HEK293T (cell line): ENCODE measurements around the gene NR2C2.

ENCODE experiments used
- ARNT ChIP-seq: fragments of 450-650 bp; IDR thresholded peaks from 2 replicates; pipeline ENCODE4 v1.6.1; 2017; ENCODE audit warnings: mild to moderate bottlenecking
- BHLHE40 ChIP-seq: fragments of 450-650 bp; IDR thresholded peaks from 2 replicates; pipeline ENCODE4 v1.6.1; 2016; ENCODE audit warnings: mild to moderate bottlenecking, moderate library complexity, borderline replicate concordance
- CTBP1 ChIP-seq: fragments of 450-650 bp; IDR thresholded peaks from 2 replicates; pipeline ENCODE4 v1.6.1; 2016; ENCODE audit warnings: borderline replicate concordance
- FOXA1 ChIP-seq: fragments of 450-650 bp; IDR thresholded peaks from 2 replicates; pipeline ENCODE4 v1.6.1; 2016; ENCODE audit warnings: mild to moderate bottlenecking
- FOXM1 ChIP-seq: fragments of 450-650 bp; IDR thresholded peaks from 2 replicates; pipeline ENCODE4 v1.6.1; 2017; ENCODE audit warnings: mild to moderate bottlenecking, borderline replicate concordance
- L3MBTL2 ChIP-seq: fragments of 450-650 bp; conservative IDR thresholded peaks from 2 replicates; pipeline ENCODE4 v1.6.1; 2016; ENCODE audit warnings: mild to moderate bottlenecking
- NFRKB ChIP-seq: fragments of 450-650 bp; IDR thresholded peaks from 2 replicates; pipeline ENCODE4 v1.6.1; 2016; ENCODE audit warnings: mild to moderate bottlenecking, moderate library complexity
- SP1 ChIP-seq: fragments of 450-650 bp; IDR thresholded peaks from 2 replicates; pipeline ENCODE4 v1.6.1; 2017
- SUZ12 ChIP-seq: fragments of 450-650 bp; IDR thresholded peaks from 2 replicates; pipeline ENCODE4 v1.6.1; 2016; ENCODE audit warnings: mild to moderate bottlenecking
- ZNF384 ChIP-seq: fragments of 450-650 bp; IDR thresholded peaks from 2 replicates; pipeline ENCODE4 v1.6.1; 2016
- TF ChIP-seq, protein P1 (sequence below): fragments of 450-650 bp; IDR thresholded peaks from 2 replicates; pipeline ENCODE4 v1.6.1; 2016

DNA sequence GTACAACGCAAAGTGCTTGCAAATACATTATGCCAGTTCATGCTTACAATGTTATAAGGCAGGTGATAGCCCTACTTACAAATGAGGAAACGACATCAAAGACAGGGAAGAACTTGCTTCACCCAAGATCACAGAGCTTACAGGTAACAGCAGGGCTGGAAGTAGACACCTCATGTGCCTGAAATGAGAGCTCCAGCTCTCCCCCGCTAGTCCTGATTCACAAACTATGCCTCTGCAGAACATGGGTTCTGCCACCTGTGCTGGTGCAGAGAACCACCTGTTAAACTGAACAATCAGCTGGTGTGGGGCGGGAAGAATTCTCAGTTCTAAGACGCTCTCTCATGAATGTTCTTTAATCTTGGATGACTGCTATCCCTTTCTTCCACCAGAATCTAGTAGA is 144.2 kb downstream of the NR2C2 start:
- no peak for TF ChIP-seq NFRKB
- TF ChIP-seq BHLHE40, result no peak
- TF ChIP-seq FOXA1, result no peak
- no peak for TF ChIP-seq CTBP1
- no peak for TF ChIP-seq SP1
- TF ChIP-seq, protein P1, sequence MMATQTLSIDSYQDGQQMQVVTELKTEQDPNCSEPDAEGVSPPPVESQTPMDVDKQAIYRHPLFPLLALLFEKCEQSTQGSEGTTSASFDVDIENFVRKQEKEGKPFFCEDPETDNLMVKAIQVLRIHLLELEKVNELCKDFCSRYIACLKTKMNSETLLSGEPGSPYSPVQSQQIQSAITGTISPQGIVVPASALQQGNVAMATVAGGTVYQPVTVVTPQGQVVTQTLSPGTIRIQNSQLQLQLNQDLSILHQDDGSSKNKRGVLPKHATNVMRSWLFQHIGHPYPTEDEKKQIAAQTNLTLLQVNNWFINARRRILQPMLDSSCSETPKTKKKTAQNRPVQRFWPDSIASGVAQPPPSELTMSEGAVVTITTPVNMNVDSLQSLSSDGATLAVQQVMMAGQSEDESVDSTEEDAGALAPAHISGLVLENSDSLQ, result no peak
- TF ChIP-seq ZNF384, result no peak
- TF ChIP-seq L3MBTL2, result no peak
- no peak for TF ChIP-seq ARNT
- TF ChIP-seq FOXM1, result no peak
- no peak for TF ChIP-seq SUZ12
